Mesendoderm (in vitro differentiated cells): Measurements from ENCODE around the gene NEURL1B.

Experiments
- DNase-seq: peaks from one replicate; pipeline ENCODE4 v3.0.0; 2013
- H2AK5ac ChIP-seq: 2 replicates; pipeline ENCODE4 v1.6.1; 2013; ENCODE audit warnings: low read length, inconsistent platforms
- H2BK120ac ChIP-seq: 2 replicates; pipeline ENCODE4 v1.6.1; 2013; ENCODE audit warnings: low read depth, mild to moderate bottlenecking, low read length, moderate library complexity, mixed read lengths
- H2BK15ac ChIP-seq: replicated peaks from 2 replicates; pipeline ENCODE4 v1.6.1; 2013; ENCODE audit warnings: low read depth, mild to moderate bottlenecking, moderate library complexity
- H2BK5ac ChIP-seq: 2 replicates; pipeline ENCODE4 v1.6.1; 2013; ENCODE audit warnings: low read length, inconsistent platforms
- H3K18ac ChIP-seq: 2 replicates; pipeline ENCODE4 v1.6.1; 2013; ENCODE audit warnings: mild to moderate bottlenecking, low read length, mixed read lengths
- H3K23ac ChIP-seq: one replicate; pipeline ENCODE4 v1.6.1; 2013; ENCODE audit warnings: low read length
- H3K27ac ChIP-seq: 2 replicates; pipeline ENCODE4 v1.5.1; 2013; ENCODE audit warnings: low read depth, mild to moderate bottlenecking, inconsistent platforms, low read length, moderate library complexity
- H3K27me3 ChIP-seq: 2 replicates; pipeline ENCODE4 v1.6.1; 2013; ENCODE audit warnings: low read length, control low read depth, mild to moderate bottlenecking, inconsistent platforms; ENCODE audit not compliant: insufficient read depth, poor library complexity
- H3K36me3 ChIP-seq: 2 replicates; pipeline ENCODE4 v1.6.1; 2013; ENCODE audit warnings: low read length, inconsistent platforms; ENCODE audit not compliant: control insufficient read depth, insufficient read depth
- H3K4ac ChIP-seq: one replicate; pipeline ENCODE4 v1.6.1; 2013; ENCODE audit warnings: low read depth, mild to moderate bottlenecking, low read length, moderate library complexity
- H3K4me1 ChIP-seq: 2 replicates; pipeline ENCODE4 v1.6.1; 2013; ENCODE audit warnings: low read depth, low read length, inconsistent platforms; ENCODE audit not compliant: control insufficient read depth
- H3K4me2 ChIP-seq: 2 replicates; pipeline ENCODE4 v1.6.1; 2013; ENCODE audit warnings: low read length
- H3K4me3 ChIP-seq: 2 replicates; pipeline ENCODE4 v1.5.1; 2013; ENCODE audit warnings: mild to moderate bottlenecking, low read length
- H3K56ac ChIP-seq: one replicate; pipeline ENCODE4 v1.6.1; 2013; ENCODE audit warnings: low read length
- H3K79me1 ChIP-seq: 2 replicates; pipeline ENCODE4 v1.6.1; 2013; ENCODE audit warnings: low read length, inconsistent platforms
- H3K79me2 ChIP-seq: 2 replicates; pipeline ENCODE4 v1.6.1; 2013; ENCODE audit warnings: mild to moderate bottlenecking, low read length; ENCODE audit not compliant: control insufficient read depth, insufficient read depth
- H3K9ac ChIP-seq: 2 replicates; pipeline ENCODE4 v1.6.1; 2013; ENCODE audit warnings: low read length, inconsistent platforms
- H4K5ac ChIP-seq: one replicate; pipeline ENCODE4 v1.6.1; 2013; ENCODE audit warnings: low read length
- H4K8ac ChIP-seq: one replicate; pipeline ENCODE4 v1.6.1; 2013; ENCODE audit warnings: low read depth, mild to moderate bottlenecking, control low read depth, low read length, moderate library complexity
- WGBS: extraction: QIAGEN DNeasy Blood & Tissue Kit; methylation state at CpG from one replicate; pipeline ENCODE4 v1.1.7; 2013; ENCODE audit warnings: low lambda C conversion rate, missing lambda C conversion rate; ENCODE audit not compliant: insufficient coverage; ENCODE audit errors: extremely low coverage; 5-methylcytosine and 5-hydroxymethylcytosine counted together

The NEURL1B gene

DNA sequence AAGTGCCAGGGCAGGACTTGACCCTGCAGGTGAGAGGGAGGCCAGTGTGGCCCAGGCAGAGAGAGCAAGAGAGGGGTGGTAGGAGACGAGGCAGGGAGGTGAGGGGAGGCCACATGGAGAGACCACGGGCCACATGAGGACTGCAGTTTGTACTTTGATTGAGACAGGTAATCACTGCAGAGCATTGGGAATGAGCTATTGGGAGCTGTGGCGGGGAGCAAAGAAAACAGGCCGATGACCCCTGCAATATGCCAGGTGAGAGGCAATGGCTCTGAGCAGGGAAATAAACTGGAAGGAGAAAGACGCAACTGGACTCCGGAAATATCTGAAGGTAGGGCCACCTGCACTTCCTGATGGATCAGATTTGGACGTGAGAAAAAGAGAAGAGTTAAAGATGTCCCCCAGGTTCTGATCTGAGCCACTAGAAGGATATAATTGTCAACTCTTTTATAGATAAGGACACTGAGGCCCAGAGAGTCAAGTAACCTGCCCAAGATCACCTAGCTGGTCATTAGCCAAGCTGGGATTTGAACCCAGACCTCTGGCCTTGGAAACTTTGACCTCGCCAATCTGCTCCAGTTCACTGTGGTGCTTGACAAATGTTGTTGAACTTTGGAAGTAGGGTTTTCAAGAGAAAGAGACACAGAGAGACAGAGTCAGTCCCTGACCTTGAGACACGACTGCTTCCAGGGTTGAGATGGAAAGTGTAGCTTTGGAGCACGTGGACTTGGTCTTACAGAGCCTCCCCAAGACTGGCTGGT is 87.6 kb downstream of the NEURL1B start:
- no peaks in the 10 kb centered on the region for H3K4me1 ChIP-seq
- no peak overlapping the region for H3K27ac ChIP-seq
- no peak overlapping the region for H2BK120ac ChIP-seq
- no peak overlapping the region for H4K5ac ChIP-seq
- H3K27me3 ChIP-seq, result no peaks in the 10 kb centered on the region
- no peak overlapping the region for H3K4me2 ChIP-seq
- H3K56ac ChIP-seq, result no peak overlapping the region
- no peak overlapping the region for H3K4me3 ChIP-seq
- H2BK5ac ChIP-seq, result no peak overlapping the region
- no peaks in the 10 kb centered on the region for H3K36me3 ChIP-seq
- H3K23ac ChIP-seq, result no peak overlapping the region
- no peak overlapping the region for H2BK15ac ChIP-seq
- H3K18ac ChIP-seq, result no peak overlapping the region
- no peaks in the 10 kb centered on the region for H3K79me2 ChIP-seq
- no peak overlapping the region for H4K8ac ChIP-seq
- no peak for DNase-seq
- H3K4ac ChIP-seq, result no peak overlapping the region
- no peak overlapping the region for H2AK5ac ChIP-seq
- no peaks in the 10 kb centered on the region for H3K79me1 ChIP-seq
- no peak overlapping the region for H3K9ac ChIP-seq
- no CpG with 5 or more reads among the region's 10 CpGs for WGBS

DNA sequence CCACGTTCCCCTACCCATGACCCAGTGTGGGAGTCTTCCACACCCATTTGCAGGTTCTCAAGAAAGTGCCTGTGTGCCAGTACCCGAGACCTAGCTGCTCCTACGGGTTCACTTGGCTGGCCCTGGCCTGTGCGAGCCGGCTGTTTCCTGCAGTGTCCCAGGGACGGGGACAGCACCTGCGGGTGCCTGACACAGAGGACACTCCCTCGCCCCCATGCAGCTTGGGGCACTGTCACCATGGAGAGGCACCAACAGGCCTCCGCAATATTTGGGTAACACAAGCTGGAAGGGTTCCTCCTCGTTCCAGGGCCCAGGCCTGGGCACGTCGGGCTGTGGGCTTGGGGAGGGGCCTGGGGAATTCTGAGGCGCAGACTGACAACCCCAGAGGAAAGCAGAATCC is 88.5 kb downstream of the NEURL1B start:
- H3K18ac ChIP-seq, result no peak overlapping the region
- no peak overlapping the region for H2AK5ac ChIP-seq
- no peak overlapping the region for H3K4me3 ChIP-seq
- H3K4me1 ChIP-seq, result no peaks in the 10 kb centered on the region
- H4K8ac ChIP-seq, result no peak overlapping the region
- H4K5ac ChIP-seq, result no peak overlapping the region
- no CpG with 5 or more reads among the region's 13 CpGs for WGBS
- no peaks in the 10 kb centered on the region for H3K36me3 ChIP-seq
- H3K23ac ChIP-seq, result no peak overlapping the region
- H3K27ac ChIP-seq, result no peak overlapping the region
- DNase-seq, result no peak
- H2BK120ac ChIP-seq, result no peak overlapping the region
- no peaks in the 10 kb centered on the region for H3K27me3 ChIP-seq
- H3K79me2 ChIP-seq, result no peaks in the 10 kb centered on the region
- H3K79me1 ChIP-seq, result no peaks in the 10 kb centered on the region
- no peak overlapping the region for H3K56ac ChIP-seq
- no peak overlapping the region for H3K9ac ChIP-seq
- no peak overlapping the region for H3K4me2 ChIP-seq
- no peak overlapping the region for H2BK5ac ChIP-seq
- no peak overlapping the region for H3K4ac ChIP-seq
- H2BK15ac ChIP-seq, result no peak overlapping the region

DNA sequence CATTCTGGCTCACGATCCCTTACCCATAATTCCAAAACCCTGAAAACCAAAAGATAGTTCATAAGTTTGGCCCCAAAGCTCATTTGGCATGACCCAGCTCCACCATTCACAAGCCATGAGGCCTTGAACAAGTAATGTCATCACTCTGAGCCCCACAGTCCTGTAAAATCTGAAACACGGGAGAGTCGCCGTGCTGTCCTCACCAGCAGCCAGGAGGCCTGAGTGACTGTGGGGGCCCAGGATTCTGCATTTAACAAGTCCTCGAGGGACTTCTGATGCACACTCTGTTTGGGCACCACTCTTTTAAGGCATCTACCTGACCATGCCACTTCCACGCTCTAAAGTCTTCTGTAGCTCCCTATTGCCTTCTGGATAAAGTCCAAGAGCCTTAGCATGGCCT is 89.2 kb downstream of the NEURL1B start:
- no peak for DNase-seq
- no peak overlapping the region for H3K27ac ChIP-seq
- no peak overlapping the region for H3K4me2 ChIP-seq
- H3K4me3 ChIP-seq, result no peak overlapping the region
- H4K8ac ChIP-seq, result no peak overlapping the region
- no peak overlapping the region for H3K9ac ChIP-seq
- no peak overlapping the region for H4K5ac ChIP-seq
- no peak overlapping the region for H2BK15ac ChIP-seq
- H3K18ac ChIP-seq, result no peak overlapping the region
- no peak overlapping the region for H2BK5ac ChIP-seq
- H3K4ac ChIP-seq, result no peak overlapping the region
- H3K36me3 ChIP-seq, result no peaks in the 10 kb centered on the region
- no peak overlapping the region for H2AK5ac ChIP-seq
- H3K79me2 ChIP-seq, result no peaks in the 10 kb centered on the region
- no CpG with 5 or more reads among the region's 6 CpGs for WGBS
- no peaks in the 10 kb centered on the region for H3K27me3 ChIP-seq
- no peaks in the 10 kb centered on the region for H3K4me1 ChIP-seq
- no peaks in the 10 kb centered on the region for H3K79me1 ChIP-seq
- H3K23ac ChIP-seq, result no peak overlapping the region
- no peak overlapping the region for H2BK120ac ChIP-seq
- H3K56ac ChIP-seq, result no peak overlapping the region

DNA sequence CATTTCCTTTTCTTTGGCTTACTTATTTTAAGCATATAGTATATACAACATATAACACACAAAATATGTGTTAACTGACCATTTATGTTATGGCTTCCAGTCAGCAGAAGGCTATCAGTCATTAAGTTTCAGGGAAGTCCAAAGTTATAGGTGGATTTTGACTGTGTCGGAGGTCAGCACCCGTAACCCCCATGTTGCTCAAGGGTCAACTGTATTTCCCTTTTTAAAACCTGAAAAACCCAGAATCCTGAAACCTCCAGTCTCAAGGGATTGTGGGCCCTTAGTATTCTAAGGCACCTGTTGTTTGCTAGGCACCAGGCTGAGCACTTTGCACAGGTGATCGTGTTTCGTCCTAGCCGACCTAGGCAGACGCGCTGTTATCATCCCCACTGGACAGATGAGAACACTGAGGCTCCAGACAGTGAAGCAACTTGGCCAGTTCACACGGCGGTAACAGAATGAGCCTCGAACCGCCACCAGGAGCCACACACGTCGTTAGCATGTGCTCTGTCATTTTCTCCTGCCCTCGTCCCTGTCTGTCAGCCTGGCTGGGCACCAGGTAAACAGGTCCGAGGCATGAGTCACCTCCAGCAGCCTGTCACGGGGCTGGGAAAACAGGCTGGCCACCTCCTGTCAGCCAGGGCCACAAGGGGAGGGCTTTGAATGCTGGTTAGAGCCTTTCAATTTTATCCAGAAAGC is 90.1 kb downstream of the NEURL1B start:
- Histone ChIP-seq H3K9ac (no peak overlapping the region), H3K56ac (no peak overlapping the region), H3K4me2 (no peak overlapping the region), H3K4me3 (no peak overlapping the region), H3K79me1 (no peaks in the 10 kb centered on the region), H2BK15ac (no peak overlapping the region), H3K27me3 (no peaks in the 10 kb centered on the region), H3K23ac (no peak overlapping the region), H2BK5ac (no peak overlapping the region), H2BK120ac (no peak overlapping the region), H4K5ac (no peak overlapping the region), H3K27ac (no peak overlapping the region), H4K8ac (no peak overlapping the region), H3K36me3 (no peaks in the 10 kb centered on the region), H3K4me1 (no peaks in the 10 kb centered on the region), H3K18ac (no peak overlapping the region), H3K79me2 (no peaks in the 10 kb centered on the region), H3K4ac (no peak overlapping the region), H2AK5ac (no peak overlapping the region)
- no CpG with 5 or more reads among the region's 16 CpGs for WGBS
- peak; percentile 84 for DNase-seq

DNA sequence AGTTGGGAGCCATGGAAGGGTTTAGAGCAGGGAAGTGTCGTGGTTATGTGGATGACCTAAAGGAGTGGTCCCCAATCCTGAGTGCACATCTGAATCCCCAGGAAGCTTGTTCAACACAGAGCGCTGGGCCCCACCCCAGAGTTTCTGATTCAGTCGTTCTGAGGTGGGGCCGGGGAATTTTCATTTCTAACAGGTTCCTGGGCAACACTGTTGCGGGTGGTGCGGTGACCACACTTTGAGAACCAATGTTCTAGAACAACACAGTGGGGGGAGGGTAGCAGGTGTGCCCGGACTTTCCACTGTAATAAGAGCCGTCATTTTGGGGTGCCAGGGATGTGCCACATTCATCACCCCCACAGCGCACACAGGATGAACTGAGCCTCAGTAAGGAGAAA is 90.6 kb downstream of the NEURL1B start:
- Histone ChIP-seq H3K4me2 (no peak overlapping the region), H4K8ac (no peak overlapping the region), H2BK15ac (no peak overlapping the region), H3K18ac (no peak overlapping the region), H2BK5ac (no peak overlapping the region), H3K4ac (no peak overlapping the region), H3K23ac (no peak overlapping the region), H3K79me2 (no peaks in the 10 kb centered on the region), H2AK5ac (no peak overlapping the region), H3K9ac (no peak overlapping the region), H3K27me3 (no peaks in the 10 kb centered on the region), H3K4me3 (no peak overlapping the region), H3K36me3 (no peaks in the 10 kb centered on the region), H2BK120ac (no peak overlapping the region), H3K79me1 (no peaks in the 10 kb centered on the region), H3K56ac (no peak overlapping the region), H4K5ac (no peak overlapping the region), H3K27ac (no peak overlapping the region), H3K4me1 (no peaks in the 10 kb centered on the region)
- DNase-seq, result no peak
- no CpG with 5 or more reads among the region's 9 CpGs for WGBS
